ENCODE results near the gene PI4KA.
"Not testable (repeated sequence)": the region's sequence is repeated elsewhere in the genome, so short reads cannot be mapped to it uniquely, and the experiment has no call there.

Gene PI4KA

DNA sequence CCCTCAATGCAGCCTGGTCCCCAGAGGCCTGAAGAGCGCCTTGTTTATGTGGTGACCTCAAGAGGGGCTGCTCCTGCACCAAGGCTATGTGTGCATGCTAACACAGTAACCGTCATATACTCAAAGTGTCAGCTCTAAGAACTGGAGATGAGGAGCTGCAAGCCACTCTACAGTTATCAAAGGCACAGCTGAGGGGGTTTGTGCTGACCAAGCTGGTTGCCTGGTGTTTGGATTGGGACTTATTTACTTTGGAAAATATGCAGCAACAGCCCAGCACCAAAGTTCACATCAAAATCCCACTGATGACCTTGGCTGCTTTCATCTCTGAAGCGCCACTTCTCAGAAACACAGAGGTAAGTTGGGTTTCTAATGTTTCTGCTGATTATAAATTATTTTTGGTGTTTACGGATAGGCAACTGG lies 84.8 kb downstream of the PI4KA start, which contains the start of gene SERPIND1:
TSS of gene SERPIND1 (plus strand) at position 321 of the 420 bp plus-strand sequence. CDS start 5,200 bp downstream, outside the sequence.
- no peak for FAIRE-seq

DNA sequence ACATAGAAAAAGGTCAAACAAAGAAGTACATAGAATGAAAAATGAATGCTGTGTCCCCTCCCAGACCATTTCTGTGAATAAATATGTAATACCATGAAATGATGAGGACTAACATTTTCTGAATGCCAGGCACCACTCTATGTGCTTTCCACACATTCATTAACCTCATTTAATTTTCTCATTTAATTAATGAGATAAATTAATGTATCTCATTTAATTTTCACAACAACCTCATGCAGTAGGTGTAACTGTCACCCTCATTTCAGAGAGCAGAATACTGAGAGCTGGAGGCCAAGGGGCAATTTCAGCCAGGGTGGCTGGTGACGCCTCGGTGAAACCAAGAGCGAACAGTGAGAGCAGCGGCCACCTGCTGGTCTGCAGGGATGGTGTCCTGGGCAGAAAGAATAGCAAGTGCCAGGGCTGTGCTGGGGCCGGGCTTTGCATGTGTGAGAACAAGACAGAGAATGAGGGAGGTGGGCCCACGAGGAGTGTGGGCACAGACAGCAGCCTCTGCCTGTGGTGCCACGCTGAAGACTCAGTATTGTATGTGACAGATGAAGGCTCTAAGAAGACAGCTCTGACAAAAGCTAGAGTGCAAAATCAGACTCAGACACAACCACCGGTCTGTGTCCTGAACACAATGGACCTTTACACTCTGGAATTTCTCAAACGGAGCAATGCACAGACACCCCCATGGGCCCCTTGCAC lies 86.5 kb downstream of the PI4KA start:
- no peak for FAIRE-seq

DNA sequence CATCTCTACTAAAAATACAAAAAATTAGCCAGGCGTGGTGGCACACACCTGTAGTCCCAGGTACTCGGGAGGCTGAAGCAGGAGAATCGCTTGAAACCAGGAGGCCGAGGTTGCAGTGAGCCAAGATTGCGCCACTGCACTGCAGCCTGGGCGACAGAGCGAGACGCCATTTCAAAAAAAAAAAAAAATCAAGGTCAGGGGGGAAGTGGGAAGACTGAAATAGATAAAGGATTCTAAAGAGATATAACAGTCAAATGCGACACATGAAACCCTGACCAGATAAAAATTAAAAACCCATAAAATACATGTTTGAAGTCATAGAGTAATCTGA lies 89.2 kb downstream of the PI4KA start:
- not testable (repeated sequence) for FAIRE-seq

DNA sequence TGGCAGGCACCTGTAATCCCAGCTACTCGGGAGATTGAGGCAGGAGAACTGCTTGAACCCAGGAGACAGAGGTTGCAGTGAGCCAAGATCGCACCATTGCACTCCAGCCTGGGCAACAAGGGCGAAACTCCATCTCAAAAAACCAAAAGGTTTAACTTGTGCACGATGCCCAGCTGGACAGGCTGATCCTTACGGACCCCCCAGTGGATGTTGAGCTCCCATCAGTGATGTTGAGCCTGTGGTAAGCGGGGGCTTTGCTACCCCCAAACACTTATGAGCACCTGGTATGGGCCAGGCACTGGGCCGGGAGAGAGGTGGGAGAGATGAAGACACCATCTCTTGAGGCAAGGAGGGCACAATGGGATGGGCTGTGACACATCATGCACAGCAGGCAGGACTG lies 92.1 kb downstream of the PI4KA start:
- no peak for FAIRE-seq

DNA sequence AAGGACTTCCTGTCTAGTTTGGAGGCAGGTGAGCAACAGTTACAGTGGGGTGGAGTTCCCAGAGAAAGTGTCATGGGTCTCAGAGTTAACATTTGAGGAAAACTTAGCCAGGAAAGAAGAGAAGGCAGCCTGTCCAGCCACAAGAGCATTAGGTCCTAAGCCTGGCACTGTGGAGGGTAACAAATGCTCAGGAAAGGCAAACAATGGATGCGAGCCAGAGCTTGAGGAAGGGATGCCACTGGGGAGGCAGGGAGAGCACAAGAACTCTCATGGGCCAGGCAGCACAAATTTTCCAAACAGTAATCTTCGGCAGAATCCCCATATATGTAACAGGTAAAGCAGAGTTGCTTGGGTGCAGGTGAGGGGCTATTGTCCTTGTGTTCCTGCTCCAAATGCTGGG lies 92.7 kb downstream of the PI4KA start:
- no peak for FAIRE-seq

DNA sequence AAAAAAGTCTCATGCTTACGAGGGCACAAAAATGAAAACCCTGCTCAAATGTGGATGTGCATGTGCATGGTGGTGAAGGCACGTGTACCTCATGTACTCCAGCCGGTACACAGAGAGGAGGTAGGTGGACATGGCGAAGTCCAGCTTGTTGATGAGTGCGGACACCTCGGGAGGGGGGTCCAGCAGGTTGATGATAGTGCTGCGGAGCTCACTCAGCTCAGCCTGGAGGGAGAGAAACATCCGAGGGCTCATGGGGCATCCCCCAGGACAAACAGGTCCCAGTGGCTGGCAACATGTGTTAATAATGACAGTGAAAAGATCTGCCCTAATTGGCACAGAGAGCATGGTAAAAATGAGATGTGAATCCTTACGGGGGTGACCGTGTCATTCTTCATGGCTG lies 93.9 kb downstream of the PI4KA start:
- no peak for FAIRE-seq

DNA sequence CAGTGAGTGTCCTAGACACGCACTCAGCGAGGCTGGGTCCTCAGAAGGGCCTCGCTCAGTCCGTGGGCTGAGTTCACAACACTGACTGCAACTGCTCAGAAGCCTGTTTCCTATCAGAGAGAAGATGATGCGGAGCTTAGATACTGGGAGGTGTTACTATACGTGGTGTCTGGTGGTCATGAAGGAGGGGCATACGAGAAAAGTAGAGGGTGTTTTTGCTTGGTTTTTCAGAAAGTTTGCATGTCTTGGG lies 94.2 kb downstream of the PI4KA start:
- FAIRE-seq: no peak

DNA sequence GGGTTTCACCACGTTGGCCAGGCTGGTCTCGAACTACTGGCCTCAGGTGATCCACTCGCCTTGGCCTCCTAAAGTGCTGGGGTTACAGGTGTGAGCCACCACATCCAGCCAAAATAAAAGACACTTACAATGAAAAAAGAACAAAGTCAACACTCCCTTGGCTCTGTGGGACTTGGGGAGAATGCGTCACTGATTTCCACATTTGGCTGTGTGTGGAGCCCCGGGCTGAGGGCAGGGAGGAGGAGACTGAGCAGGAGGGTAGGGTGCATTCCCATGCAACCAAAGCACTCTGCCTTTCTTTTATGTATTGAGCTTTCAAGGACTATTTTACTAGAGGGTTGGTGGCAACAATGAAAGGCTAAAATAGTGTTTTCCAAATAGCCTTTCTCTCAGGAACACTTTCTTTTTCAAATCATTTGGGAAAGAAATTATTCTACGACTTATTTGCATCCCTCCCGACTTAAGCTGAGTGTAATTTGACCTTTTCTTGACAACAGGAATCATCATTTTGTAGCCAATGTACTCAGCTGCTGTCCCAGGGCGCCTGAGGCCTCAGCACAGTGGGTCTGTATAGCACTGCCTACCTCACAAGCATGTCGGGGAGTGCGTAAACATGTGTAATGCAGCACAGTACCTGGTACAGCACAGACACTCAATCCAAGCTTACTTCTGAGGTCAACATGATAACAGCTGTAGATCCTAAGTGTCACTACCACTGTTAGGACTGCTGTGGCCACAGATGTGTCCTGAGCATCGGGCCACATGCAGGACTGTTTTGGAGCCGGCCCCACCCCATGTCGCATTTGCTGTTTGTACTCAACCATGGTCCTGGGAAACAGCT lies 94.8 kb downstream of the PI4KA start:
- FAIRE-seq: no peak

DNA sequence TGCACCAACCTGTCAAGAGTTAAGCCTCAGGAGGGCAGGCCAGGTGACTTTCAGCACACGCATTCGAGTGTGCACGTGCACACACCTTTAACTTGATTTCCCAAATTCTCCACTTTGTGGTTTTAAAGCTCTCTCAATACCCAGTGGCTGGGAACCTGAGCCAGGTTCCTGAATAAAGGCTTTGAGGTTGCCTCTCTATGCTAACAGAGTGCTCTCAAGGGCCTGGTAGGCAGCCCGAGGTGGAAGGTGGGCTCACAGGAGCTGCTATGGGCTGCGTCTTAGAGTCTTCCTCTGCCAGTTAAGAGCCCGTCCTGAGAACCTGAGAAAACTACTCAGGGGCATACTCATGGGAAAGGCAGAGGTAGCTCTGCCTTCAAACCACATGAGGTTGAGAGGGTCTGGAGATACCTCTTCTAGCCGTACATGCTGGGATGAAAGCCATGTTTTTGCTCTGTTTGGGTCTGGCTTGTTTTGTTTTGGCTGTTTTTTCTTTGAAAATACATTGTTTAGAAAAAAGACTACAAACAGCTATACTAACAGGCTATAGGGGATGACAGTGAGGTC lies 96.3 kb downstream of the PI4KA start:
- FAIRE-seq: no peak

DNA sequence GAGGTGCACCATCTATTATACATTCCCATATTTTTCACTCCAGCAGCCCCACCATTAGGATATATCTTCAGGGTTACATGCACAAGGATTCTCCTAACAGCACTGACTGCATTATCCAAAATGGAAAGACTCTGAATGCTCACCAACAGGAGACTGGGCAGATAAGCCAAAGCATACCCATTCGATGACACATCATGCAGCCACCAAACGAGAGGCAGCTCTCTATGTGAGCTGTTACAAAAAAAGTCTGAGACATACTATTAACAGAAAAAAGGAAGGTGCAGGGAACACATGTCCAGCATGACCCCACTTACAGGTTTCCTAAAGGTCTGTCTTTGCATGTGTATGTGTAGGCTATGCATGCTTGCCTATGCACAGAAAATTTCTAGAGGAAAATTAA lies 97.1 kb downstream of the PI4KA start:
- no peak for FAIRE-seq

DNA sequence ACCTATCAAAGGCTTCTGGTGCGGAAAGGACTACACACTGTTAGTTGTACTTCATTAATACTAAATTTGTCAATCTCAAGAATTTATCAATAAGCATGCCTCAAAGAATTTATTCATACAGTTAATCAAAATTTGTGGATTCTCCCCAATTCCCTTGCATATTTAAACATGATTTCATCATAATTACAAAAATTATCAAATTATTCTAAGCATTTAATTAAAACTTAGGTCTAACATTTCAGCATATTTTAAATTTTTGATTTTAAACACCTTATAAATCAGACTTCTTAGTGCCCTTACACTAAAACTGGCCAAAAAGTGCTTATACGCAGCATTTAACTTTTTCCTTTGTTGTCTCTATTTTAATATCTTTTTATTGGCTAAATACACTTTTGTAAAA lies 98.5 kb downstream of the PI4KA start:
- no peak for FAIRE-seq

DNA sequence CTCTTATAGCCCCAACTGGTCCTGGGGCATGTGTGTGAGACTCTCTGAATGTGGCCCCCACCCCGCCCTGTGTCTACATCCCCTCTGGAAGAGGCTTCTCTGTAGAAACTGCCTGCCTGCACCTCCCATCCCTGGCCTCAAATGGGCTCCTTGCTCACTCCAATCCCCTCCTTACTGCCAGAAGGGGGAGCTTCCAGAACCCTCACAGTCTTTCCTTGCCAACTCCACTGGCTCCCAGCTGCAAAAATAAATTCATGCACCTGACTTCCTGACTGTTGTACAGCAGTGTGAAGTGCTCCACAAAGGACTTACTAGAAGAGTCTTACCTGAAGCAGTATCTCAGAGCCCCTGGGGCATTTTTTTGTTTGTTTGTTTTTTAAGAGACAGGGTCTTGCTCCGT lies 99.9 kb downstream of the PI4KA start:
- FAIRE-seq: no peak

DNA sequence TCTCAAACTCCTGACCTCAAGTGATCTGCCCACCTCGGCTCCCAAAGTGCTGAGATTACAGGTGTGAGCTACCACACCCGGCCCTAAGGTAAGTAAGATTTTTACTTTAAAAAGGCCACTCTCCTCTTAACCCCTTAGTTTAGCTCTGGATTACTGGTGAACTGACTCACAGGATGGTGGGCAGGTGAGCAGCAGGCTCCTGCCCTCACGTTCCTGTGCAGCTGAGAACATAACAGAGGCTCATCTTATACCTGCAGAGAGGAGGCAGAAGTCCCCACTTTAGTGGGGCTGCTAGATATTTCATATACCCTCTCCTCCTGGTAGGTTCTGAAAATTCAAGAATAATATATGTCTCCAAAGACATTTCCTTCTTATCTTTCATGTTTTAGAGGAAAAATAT lies 101.8 kb downstream of the PI4KA start:
- FAIRE-seq: no peak

DNA sequence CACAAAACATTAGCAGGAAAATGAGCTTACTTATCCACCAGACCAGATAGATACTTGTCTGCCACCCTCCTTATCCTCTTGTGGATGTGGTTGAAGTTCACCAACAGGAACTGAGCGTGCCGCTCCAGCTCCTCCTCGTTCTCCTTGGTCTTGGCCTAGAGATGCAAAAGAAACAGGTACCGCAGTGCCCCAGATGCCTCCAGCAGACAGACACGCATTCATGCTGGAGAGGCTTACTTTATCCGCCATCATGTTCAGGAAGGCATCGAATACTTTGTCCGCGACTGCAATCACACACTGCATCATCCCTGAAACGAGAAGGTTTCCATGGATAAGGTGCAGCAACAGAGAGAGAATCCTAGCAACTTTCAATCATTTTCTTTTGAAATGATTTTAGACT lies 105.7 kb downstream of the PI4KA start:
- FAIRE-seq: no peak

DNA sequence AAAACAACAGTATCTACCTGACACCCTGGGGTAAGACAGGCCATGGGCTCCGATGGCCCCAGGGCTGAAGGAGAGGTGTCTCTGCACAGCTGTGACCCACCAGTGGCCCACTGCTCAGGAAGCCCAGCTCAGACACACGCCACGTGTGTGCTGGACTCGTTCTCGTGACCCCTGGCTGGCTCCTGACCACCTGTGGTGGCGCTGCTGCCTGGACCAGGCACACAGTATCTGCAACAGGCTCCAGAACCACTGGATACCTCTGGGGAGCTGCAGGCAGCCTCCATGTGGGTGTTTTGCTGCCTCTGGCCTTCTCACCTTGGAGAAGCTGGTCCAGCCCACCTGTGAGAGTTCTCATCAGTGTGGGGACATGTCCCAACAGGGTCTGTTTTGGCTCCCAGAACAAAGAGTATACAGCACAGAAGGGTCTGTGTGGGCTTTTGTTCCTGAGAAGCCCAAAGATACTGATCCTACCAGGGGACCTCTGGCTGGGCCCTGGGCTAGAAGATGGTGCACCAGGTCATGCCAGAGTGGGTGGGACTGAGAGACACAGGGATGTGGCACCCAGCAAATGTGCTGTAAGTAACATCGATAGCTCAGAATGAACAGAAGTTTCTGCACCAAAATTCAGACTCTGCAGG lies 106.4 kb downstream of the PI4KA start:
- no peak for FAIRE-seq

DNA sequence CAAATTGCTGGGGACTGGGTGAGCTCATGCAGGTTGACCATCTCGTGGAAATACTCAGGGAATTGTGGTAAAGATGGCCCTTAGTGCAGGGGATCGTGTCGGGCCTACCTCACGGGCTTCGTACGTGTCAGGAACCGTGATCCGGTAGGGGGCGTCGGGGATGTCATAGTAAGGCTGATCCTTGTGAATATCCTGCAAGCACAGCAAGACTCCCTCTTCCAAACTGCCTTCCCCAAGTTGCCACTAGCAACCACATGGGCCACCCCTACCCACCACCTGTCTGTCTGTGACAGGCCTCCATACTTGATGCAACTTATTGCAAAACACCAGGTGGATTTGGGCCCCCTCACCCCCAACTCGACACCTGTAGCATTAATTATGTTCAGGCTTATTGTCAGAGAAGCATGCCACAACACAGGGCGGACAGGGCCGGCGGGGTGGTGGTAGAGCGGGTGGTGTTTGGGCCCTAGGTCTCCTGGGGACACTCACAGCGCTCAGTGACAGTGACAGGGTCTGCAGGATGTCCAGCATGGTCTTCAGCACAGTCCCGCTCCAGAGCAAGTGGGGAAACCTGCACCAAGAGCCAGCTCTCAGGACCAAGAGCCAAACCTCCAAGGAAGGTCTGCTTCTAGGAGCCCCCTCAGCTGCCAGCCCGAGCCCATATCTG lies 107.3 kb downstream of the PI4KA start:
- no peak for FAIRE-seq

DNA sequence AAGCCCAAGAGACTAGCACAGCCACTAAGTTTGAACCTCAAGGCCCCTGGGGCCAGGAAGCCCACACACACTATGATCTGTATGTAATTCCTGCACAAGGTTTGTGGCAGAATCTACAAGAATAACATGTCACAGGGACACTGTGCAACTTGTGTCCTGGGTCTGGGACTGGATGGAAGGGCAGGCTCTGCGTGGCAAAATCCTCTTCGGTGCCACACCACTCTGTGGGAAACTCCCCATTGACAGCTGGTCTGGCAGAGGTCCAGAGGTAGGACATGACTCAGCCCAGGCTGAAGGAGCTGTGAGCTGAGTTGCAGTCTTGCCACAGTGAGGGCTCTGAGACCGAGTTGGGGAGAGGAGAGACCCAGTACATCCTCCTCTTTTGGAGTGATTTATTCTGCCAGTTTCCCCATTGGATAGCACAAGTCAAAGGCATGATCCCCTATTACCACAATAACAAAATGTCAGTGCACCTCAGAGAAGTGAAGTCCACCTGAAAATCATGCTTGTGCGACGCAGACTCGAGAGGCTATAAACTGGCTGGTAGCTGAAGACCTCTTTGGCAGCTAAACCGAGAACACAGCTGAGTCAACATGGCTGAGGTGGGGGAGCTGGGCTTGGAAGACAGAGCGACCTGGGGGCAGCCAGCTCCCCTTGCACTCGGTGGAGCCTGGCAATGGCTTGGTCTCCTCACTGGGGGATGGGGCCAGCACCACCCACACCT lies 108.0 kb downstream of the PI4KA start:
- FAIRE-seq: no peak

DNA sequence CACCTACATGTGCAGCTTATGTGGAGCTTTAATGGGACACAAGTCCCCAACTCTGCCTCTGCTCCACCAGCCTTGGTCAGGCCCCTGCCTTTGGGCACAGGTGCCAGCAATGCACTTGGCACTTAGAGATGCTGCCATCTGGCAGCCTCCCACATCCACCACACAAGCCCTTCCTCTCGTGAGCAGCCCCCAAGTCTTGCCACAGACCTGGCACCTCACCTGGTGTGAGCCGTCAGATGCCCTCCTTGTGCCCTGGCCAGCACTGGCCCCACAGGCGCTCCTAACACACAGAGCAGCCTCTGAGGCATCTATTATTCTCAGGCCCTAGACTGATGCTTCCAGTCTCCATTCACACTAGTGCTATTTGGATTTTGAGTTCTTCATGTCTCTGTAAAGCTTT lies 109.2 kb downstream of the PI4KA start:
- no peak for FAIRE-seq

DNA sequence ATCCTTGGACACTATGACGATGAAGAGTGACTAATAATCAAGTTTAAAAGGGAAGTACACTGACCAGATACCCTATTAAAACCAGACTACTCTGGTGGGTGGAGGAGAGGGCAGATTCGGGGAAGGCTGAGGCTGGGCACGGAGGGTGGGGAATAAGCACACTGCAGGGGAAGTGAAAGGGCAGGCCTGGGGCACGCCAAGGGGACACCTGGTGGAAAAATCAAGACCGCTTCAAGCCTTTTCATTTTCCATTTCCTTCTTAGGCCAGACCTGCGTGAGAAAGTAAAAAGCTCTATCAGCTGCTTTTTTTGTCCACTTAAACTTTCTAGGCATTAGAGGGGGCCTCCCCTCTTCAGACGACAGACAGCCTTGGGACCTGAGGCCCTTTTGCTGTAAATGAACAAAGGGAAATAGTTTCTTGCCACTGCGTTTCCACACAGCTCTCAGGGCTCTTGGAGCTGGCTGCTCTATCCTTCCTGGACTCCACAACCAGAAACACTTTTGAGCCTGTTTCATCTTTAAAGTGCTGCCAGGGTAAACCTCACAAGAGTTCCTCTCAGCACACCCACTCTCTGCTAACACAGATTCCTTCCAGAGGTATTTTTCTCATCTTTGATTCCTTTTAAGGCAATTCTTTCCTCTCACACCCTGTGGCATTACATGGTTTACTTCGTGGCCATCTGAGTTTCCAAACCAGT lies 109.7 kb downstream of the PI4KA start:
- no peak for FAIRE-seq

DNA sequence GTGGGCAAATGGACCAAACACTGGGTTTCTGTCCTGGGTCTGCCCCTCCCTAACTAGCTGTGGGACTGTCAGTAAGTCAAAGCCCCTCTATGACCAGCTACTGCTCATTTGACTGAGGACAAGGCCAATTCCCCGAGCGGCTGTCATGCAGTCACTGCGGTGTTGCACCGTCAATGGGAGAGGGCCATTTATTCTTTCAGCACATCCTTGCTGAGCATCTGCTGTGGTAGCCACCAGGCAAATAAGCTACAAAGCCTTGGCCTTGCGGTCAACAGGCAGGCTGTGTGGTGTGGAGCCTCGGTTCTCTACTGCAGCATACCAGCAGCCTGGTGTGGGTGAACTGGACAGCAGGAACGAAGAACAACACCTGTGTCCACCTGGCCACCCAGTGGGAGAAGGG lies 110.5 kb downstream of the PI4KA start:
- no peak for FAIRE-seq

DNA sequence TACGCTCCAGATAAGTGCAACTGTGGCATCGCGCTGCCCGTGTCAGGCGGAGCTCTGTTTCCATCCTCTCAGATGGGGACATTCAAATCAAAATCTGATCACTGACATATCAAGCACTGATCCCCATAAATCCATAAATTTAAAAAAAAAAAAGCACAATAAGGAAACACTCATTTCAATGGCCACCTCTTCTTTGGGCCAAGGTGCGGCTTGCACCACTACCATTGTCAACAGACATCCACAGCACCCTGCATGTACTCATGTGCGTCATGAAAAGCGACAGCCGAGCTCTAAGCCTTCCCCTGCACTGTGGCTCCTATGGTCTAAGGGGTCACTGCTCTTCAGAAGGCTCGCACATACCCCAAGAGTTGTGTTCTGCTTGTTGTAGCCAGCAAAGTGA lies 111.4 kb downstream of the PI4KA start:
- FAIRE-seq: no peak
